WTC11 (cell line): ENCODE measurements around the gene MTM1.

Experiments
- ATF3 ChIP-seq: sonication (generic); formaldehyde crosslinking; conservative IDR thresholded peaks from 2 replicates; pipeline ENCODE4 v1.8.1; 2022; ENCODE audit warnings: mild to moderate bottlenecking, missing genetic modification reagents
- CTCF ChIP-seq: fragments of 200-600 bp; IDR thresholded peaks from 2 replicates; pipeline ENCODE4 v1.8.0; 2022; ENCODE audit warnings: antibody characterized with exemption
- E2F1 ChIP-seq: sonication (generic); formaldehyde crosslinking; IDR thresholded peaks from 2 replicates; pipeline ENCODE4 v1.8.0; 2022; ENCODE audit warnings: mild to moderate bottlenecking, missing genetic modification reagents
- ESRRA ChIP-seq: sonication (generic); formaldehyde crosslinking; IDR thresholded peaks from 2 replicates; pipeline ENCODE4 v1.8.1; 2022; ENCODE audit warnings: mild to moderate bottlenecking, missing genetic modification reagents, borderline replicate concordance
- ETV6 ChIP-seq: sonication (generic); formaldehyde crosslinking; IDR thresholded peaks from 2 replicates; pipeline ENCODE4 v1.8.1; 2022; ENCODE audit warnings: mild to moderate bottlenecking, missing genetic modification reagents
- FOXJ3 ChIP-seq: sonication (generic); formaldehyde crosslinking; IDR thresholded peaks from 2 replicates; pipeline ENCODE4 v1.9.0; 2021; ENCODE audit warnings: missing genetic modification reagents, mild to moderate bottlenecking, borderline replicate concordance
- KAT7 ChIP-seq: sonication (generic); formaldehyde crosslinking; IDR thresholded peaks from 2 replicates; pipeline ENCODE4 v1.8.1; 2023; ENCODE audit warnings: missing genetic modification reagents, mild to moderate bottlenecking, borderline replicate concordance
- MAX ChIP-seq: sonication (generic); formaldehyde crosslinking; IDR thresholded peaks from 2 replicates; pipeline ENCODE4 v1.8.0; 2022; ENCODE audit warnings: mild to moderate bottlenecking, missing genetic modification reagents
- MYBL2 ChIP-seq: sonication (generic); formaldehyde crosslinking; IDR thresholded peaks from 2 replicates; pipeline ENCODE4 v1.8.1; 2023; ENCODE audit warnings: mild to moderate bottlenecking, moderate library complexity, missing genetic modification reagents
- NFYB ChIP-seq: sonication (generic); formaldehyde crosslinking; conservative IDR thresholded peaks from 2 replicates; pipeline ENCODE4 v1.8.0; 2022; ENCODE audit warnings: low read depth, missing genetic modification reagents
- ZNF232 ChIP-seq: sonication (generic); formaldehyde crosslinking; IDR thresholded peaks from 2 replicates; pipeline ENCODE4 v1.8.0; 2022; ENCODE audit warnings: mild to moderate bottlenecking, missing genetic modification reagents
- TF ChIP-seq, protein P1 (sequence below): sonication (generic); formaldehyde crosslinking; IDR thresholded peaks from 2 replicates; pipeline ENCODE4 v1.8.1; 2022; ENCODE audit warnings: low read depth, missing genetic modification reagents, borderline replicate concordance
- TF ChIP-seq, protein P2 (sequence below): fragments of 250-450 bp; sonication (Bioruptor Pico); IDR thresholded peaks from 2 replicates; pipeline ENCODE4 v1.9.0; 2021; ENCODE audit warnings: mild to moderate bottlenecking, borderline replicate concordance
- TF ChIP-seq, protein P3 (sequence below): sonication (generic); formaldehyde crosslinking; IDR thresholded peaks from 2 replicates; pipeline ENCODE4 v1.8.1; 2023; ENCODE audit warnings: mild to moderate bottlenecking, missing genetic modification reagents, borderline replicate concordance

GRCh38 chrX:150688911-150689451 lies 120.6 kb downstream of the MTM1 start:
- TF ChIP-seq MAX (CRISPR knock-in tag): no peak
- TF ChIP-seq CTCF: no peak
- no peak for TF ChIP-seq NFYB
- no peak for TF ChIP-seq ESRRA
- no peak for TF ChIP-seq KAT7 (CRISPR knock-in tag)
- TF ChIP-seq FOXJ3 (CRISPR knock-in tag): no peak
- no peak for TF ChIP-seq ETV6 (CRISPR knock-in tag)
- TF ChIP-seq, protein P1, sequence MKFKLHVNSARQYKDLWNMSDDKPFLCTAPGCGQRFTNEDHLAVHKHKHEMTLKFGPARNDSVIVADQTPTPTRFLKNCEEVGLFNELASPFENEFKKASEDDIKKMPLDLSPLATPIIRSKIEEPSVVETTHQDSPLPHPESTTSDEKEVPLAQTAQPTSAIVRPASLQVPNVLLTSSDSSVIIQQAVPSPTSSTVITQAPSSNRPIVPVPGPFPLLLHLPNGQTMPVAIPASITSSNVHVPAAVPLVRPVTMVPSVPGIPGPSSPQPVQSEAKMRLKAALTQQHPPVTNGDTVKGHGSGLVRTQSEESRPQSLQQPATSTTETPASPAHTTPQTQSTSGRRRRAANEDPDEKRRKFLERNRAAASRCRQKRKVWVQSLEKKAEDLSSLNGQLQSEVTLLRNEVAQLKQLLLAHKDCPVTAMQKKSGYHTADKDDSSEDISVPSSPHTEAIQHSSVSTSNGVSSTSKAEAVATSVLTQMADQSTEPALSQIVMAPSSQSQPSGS (CRISPR knock-in tag): no peak
- TF ChIP-seq ATF3: no peak
- TF ChIP-seq, protein P2, sequence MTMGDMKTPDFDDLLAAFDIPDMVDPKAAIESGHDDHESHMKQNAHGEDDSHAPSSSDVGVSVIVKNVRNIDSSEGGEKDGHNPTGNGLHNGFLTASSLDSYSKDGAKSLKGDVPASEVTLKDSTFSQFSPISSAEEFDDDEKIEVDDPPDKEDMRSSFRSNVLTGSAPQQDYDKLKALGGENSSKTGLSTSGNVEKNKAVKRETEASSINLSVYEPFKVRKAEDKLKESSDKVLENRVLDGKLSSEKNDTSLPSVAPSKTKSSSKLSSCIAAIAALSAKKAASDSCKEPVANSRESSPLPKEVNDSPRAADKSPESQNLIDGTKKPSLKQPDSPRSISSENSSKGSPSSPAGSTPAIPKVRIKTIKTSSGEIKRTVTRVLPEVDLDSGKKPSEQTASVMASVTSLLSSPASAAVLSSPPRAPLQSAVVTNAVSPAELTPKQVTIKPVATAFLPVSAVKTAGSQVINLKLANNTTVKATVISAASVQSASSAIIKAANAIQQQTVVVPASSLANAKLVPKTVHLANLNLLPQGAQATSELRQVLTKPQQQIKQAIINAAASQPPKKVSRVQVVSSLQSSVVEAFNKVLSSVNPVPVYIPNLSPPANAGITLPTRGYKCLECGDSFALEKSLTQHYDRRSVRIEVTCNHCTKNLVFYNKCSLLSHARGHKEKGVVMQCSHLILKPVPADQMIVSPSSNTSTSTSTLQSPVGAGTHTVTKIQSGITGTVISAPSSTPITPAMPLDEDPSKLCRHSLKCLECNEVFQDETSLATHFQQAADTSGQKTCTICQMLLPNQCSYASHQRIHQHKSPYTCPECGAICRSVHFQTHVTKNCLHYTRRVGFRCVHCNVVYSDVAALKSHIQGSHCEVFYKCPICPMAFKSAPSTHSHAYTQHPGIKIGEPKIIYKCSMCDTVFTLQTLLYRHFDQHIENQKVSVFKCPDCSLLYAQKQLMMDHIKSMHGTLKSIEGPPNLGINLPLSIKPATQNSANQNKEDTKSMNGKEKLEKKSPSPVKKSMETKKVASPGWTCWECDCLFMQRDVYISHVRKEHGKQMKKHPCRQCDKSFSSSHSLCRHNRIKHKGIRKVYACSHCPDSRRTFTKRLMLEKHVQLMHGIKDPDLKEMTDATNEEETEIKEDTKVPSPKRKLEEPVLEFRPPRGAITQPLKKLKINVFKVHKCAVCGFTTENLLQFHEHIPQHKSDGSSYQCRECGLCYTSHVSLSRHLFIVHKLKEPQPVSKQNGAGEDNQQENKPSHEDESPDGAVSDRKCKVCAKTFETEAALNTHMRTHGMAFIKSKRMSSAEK (CRISPR knock-in tag): no peak
- no peak for TF ChIP-seq E2F1 (CRISPR knock-in tag)
- no peak for TF ChIP-seq ZNF232 (CRISPR knock-in tag)
- no peak for TF ChIP-seq MYBL2 (CRISPR knock-in tag)
- TF ChIP-seq, protein P3, sequence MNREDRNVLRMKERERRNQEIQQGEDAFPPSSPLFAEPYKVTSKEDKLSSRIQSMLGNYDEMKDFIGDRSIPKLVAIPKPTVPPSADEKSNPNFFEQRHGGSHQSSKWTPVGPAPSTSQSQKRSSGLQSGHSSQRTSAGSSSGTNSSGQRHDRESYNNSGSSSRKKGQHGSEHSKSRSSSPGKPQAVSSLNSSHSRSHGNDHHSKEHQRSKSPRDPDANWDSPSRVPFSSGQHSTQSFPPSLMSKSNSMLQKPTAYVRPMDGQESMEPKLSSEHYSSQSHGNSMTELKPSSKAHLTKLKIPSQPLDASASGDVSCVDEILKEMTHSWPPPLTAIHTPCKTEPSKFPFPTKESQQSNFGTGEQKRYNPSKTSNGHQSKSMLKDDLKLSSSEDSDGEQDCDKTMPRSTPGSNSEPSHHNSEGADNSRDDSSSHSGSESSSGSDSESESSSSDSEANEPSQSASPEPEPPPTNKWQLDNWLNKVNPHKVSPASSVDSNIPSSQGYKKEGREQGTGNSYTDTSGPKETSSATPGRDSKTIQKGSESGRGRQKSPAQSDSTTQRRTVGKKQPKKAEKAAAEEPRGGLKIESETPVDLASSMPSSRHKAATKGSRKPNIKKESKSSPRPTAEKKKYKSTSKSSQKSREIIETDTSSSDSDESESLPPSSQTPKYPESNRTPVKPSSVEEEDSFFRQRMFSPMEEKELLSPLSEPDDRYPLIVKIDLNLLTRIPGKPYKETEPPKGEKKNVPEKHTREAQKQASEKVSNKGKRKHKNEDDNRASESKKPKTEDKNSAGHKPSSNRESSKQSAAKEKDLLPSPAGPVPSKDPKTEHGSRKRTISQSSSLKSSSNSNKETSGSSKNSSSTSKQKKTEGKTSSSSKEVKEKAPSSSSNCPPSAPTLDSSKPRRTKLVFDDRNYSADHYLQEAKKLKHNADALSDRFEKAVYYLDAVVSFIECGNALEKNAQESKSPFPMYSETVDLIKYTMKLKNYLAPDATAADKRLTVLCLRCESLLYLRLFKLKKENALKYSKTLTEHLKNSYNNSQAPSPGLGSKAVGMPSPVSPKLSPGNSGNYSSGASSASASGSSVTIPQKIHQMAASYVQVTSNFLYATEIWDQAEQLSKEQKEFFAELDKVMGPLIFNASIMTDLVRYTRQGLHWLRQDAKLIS (CRISPR knock-in tag): no peak
